ENCODE results near the gene TRIM13.

DNA sequence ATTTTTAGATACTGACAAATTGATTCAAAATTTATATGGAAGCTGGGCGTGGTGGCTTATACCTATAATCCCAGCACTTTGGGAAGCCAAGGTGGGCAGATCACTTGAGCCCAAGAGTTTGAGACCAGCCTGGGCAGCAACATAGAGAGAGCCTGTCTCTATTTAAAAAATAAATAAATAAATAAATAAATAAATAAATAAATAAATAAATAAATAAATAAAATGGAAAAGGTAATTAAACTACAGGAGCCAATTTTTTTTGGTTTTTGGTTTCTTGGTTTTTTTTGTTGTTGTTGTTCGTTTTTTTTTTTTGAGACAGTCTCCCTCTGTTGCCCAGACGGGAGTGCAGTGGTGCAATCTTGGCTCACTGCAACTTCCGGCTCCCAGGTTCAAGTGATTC is 29.4 kb upstream of the TRIM13 start:
- TF ChIP-seq, protein P1, sequence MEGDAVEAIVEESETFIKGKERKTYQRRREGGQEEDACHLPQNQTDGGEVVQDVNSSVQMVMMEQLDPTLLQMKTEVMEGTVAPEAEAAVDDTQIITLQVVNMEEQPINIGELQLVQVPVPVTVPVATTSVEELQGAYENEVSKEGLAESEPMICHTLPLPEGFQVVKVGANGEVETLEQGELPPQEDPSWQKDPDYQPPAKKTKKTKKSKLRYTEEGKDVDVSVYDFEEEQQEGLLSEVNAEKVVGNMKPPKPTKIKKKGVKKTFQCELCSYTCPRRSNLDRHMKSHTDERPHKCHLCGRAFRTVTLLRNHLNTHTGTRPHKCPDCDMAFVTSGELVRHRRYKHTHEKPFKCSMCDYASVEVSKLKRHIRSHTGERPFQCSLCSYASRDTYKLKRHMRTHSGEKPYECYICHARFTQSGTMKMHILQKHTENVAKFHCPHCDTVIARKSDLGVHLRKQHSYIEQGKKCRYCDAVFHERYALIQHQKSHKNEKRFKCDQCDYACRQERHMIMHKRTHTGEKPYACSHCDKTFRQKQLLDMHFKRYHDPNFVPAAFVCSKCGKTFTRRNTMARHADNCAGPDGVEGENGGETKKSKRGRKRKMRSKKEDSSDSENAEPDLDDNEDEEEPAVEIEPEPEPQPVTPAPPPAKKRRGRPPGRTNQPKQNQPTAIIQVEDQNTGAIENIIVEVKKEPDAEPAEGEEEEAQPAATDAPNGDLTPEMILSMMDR (IDR thresholded peaks at IDR 0.05; ENCODE audit: poor library complexity, severe bottlenecking) = no peak
- TF ChIP-seq RAD21 (conservative IDR thresholded peaks at IDR 0.05) = no peak
- TF ChIP-seq EZH2 (IDR thresholded peaks at IDR 0.05; ENCODE audit: borderline replicate concordance, insufficient read depth, low read length, poor library complexity, severe bottlenecking) = no peak
